Endothelial cell of umbilical vein (primary cell): ENCODE measurements around the gene PAPOLA. TPM values are rescaled to one million over a fixed set of nuclear protein-coding genes. Genes with fewer than 3 reads are reported as not detected.

Source experiments
- BruUV-seq: library from RNA; stranded (reverse); fragments of 400-500 nt; replicated peaks from 2 replicates; lab custom pipeline; 2021; lab: Mats Ljungman, UMichigan
- CTCF ChIA-PET: fragments of 300-600, 350-600 bp; sonication (Branson Sonifier 250); formaldehyde crosslinking; loops from one replicate; lab custom pipeline; 2021; ENCODE audit warnings: antibody characterized with exemption, inconsistent platforms; lab: Charles Lee
- POLR2A ChIA-PET: fragments of 300-600, 350-600 bp; sonication (Branson Sonifier 250); formaldehyde crosslinking; loops from one replicate; lab custom pipeline; 2021; ENCODE audit warnings: antibody characterized with exemption, inconsistent platforms; lab: Charles Lee
- DNase-seq: peaks from one replicate; pipeline ENCODE4 v3.0.0-alpha.2; 2011; ENCODE audit warnings: low read depth, low spot score
- FAIRE-seq: peaks from 2 replicates; lab custom pipeline; 2011; peaks lifted over from hg19 to GRCh38; lab: Jason Lieb, UNC
- H2AFZ ChIP-seq: 2 replicates; pipeline ENCODE4 v1.6.0; 2012; ENCODE audit warnings: low read depth, low read length, control low read depth, inconsistent platforms
- H3K27ac ChIP-seq: 2 replicates; pipeline ENCODE4 v1.5.1; 2011; ENCODE audit warnings: low read depth, mild to moderate bottlenecking, control low read depth, low read length, moderate library complexity; ENCODE audit not compliant: insufficient read depth
- H3K27me3 ChIP-seq, 2 experiments: 2 replicates each; pipeline versions ENCODE4 v1.6.0 to v1.6.1; 2011; ENCODE audit warnings: low read length in 2 of 2, mixed read lengths in 1 of 2; ENCODE audit not compliant: control insufficient read depth in 2 of 2, insufficient read depth in 2 of 2
- H3K36me3 ChIP-seq, 2 experiments: 2 replicates in 1 of 2; 3 replicates in 1 of 2; pipeline ENCODE4 v1.5.1; 2011; ENCODE audit warnings: low read length in 2 of 2, mild to moderate bottlenecking in 1 of 2, moderate library complexity in 1 of 2; ENCODE audit not compliant: control insufficient read depth in 2 of 2, insufficient read depth in 2 of 2; ENCODE audit errors: extremely low read depth in 1 of 2
- H3K4me1 ChIP-seq: 3 replicates; pipeline ENCODE4 v1.5.1; 2011; ENCODE audit warnings: mild to moderate bottlenecking, low read length; ENCODE audit not compliant: control insufficient read depth, insufficient read depth; ENCODE audit errors: extremely low read depth
- H3K4me2 ChIP-seq: 2 replicates; pipeline ENCODE4 v1.6.1; 2011; ENCODE audit warnings: low read length, control low read depth, mixed read lengths; ENCODE audit not compliant: insufficient read depth
- H3K4me3 ChIP-seq, 3 experiments: fragments of 200-600 bp in 1 of 3; sonication (generic), shearing (Covaris generic) in 1 of 3; replicated peaks in 1 of 3; 2 replicates each; pipeline ENCODE4 v1.5.1; 2011 to 2016; ENCODE audit warnings: control low read depth in 3 of 3, low read length in 3 of 3, mild to moderate bottlenecking in 2 of 3, inconsistent platforms in 1 of 3, low read depth in 1 of 3, moderate library complexity in 1 of 3; ENCODE audit not compliant: insufficient read depth in 1 of 3
- H3K79me2 ChIP-seq: 2 replicates; pipeline ENCODE4 v1.6.0; 2012; ENCODE audit warnings: low read length, inconsistent platforms; ENCODE audit not compliant: control insufficient read depth, insufficient read depth
- H3K9ac ChIP-seq: replicated peaks from 2 replicates; pipeline ENCODE3; 2011; ENCODE audit warnings: low read length, control low read depth; ENCODE audit not compliant: insufficient read depth; ENCODE audit errors: extremely low read depth
- H3K9me1 ChIP-seq: replicated peaks from 3 replicates; pipeline ENCODE4 v1.6.0; 2011; ENCODE audit warnings: mild to moderate bottlenecking, low read length; ENCODE audit not compliant: control insufficient read depth, insufficient read depth; ENCODE audit errors: extremely low read depth
- H3K9me3 ChIP-seq: replicated peaks from 2 replicates; pipeline ENCODE4 v1.5.1; 2012; ENCODE audit warnings: low read length, inconsistent platforms; ENCODE audit not compliant: control insufficient read depth, insufficient read depth
- H4K20me1 ChIP-seq: replicated peaks from 2 replicates; pipeline ENCODE3; 2011; ENCODE audit warnings: mild to moderate bottlenecking, low read length; ENCODE audit not compliant: control insufficient read depth, insufficient read depth; ENCODE audit errors: extremely low read depth
- EZH2 ChIP-seq: IDR thresholded peaks from 2 replicates; pipeline ENCODE4 v1.6.1; 2012; ENCODE audit warnings: borderline replicate concordance, low read depth, mild to moderate bottlenecking, moderate library complexity, low read length, inconsistent platforms; ENCODE audit not compliant: severe bottlenecking
- FOS ChIP-seq: IDR thresholded peaks from 2 replicates; pipeline ENCODE4 v1.6.1; 2011; ENCODE audit warnings: mild to moderate bottlenecking, low read length, moderate library complexity, borderline replicate concordance; ENCODE audit not compliant: insufficient read depth
- GATA2 ChIP-seq: IDR thresholded peaks from 2 replicates; pipeline ENCODE4 v1.7.0; 2011; ENCODE audit warnings: low read depth, mild to moderate bottlenecking, moderate library complexity, mixed read lengths, low read length; ENCODE audit not compliant: insufficient read length, insufficient read depth
- JUN ChIP-seq: IDR thresholded peaks from 2 replicates; pipeline ENCODE4 v1.6.1; 2011; ENCODE audit warnings: borderline replicate concordance, low read depth; ENCODE audit not compliant: insufficient read length, insufficient read depth
- MYC ChIP-seq: IDR thresholded peaks from one replicate; pipeline ENCODE4 v1.6.1; 2011; ENCODE audit warnings: mild to moderate bottlenecking, low read depth, low read length
- POLR2A ChIP-seq: IDR thresholded peaks from 2 replicates; pipeline ENCODE4 v1.6.1; 2012; ENCODE audit warnings: low read depth, mild to moderate bottlenecking, control low read depth, low read length
- POLR2AphosphoS5 ChIP-seq: IDR thresholded peaks from 2 replicates; pipeline ENCODE4 v1.6.1; 2012; ENCODE audit warnings: low read depth, mild to moderate bottlenecking, control low read depth, low read length, moderate library complexity; ENCODE audit not compliant: insufficient read depth
- dilution Hi-C: fragments of 300-500 bp; cut with MboI; formaldehyde crosslinking; loops from one replicate; pipeline ENCODE4 v1.15.0; 2019; ENCODE audit warnings: low sequenced_read_pairs; ENCODE audit not compliant: extremely low pct_ligation_motif_present
- intact Hi-C: fragments of 100-400 bp; cut with micrococcal nuclease; formaldehyde crosslinking; loops from one replicate; pipeline ENCODE4 v1.10.0; 2022
- polyA plus RNA-seq, 4 experiments: library from polyadenylated mRNA; depleted of rRNA in 3 of 4; stranded (reverse) in 3 of 4; unstranded in 1 of 4; fragments of >200 nt; gene quantifications; 2 replicates each; pipeline versions ENCODE4 v1.2.1 to v1.2.3, GENCODE V29; 2011 to 2012; ENCODE audit warnings: missing spikeins in 1 of 4
- total RNA-seq: library from RNA; stranded (reverse); gene quantifications from 2 replicates; pipeline ENCODE4 v1.2.3, GENCODE V29; 2021
- TF ChIP-seq, protein P1 (sequence below): IDR thresholded peaks from 2 replicates; pipeline ENCODE4 v1.6.1; 2011; ENCODE audit not compliant: insufficient read depth, insufficient read length
- TF ChIP-seq, protein P2 (sequence below), 2 donors: IDR thresholded peaks; 1 replicate in 1 of 2; 2 replicates in 1 of 2; pipeline ENCODE4 v1.5.1; 2011; ENCODE audit warnings: low read length in 2 of 2, mild to moderate bottlenecking in 2 of 2, moderate library complexity in 2 of 2, control low read depth in 1 of 2, inconsistent platforms in 1 of 2, low read depth in 1 of 2; ENCODE audit not compliant: insufficient read depth in 1 of 2; ENCODE audit errors: extremely low read depth in 1 of 2

Gene PAPOLA
- total and polyA plus RNA-seq, 2 donors (not counting 3 experiments of a cell fraction or from before 2014, with no cell fraction given), result 75.4 to 184 TPM

DNA sequence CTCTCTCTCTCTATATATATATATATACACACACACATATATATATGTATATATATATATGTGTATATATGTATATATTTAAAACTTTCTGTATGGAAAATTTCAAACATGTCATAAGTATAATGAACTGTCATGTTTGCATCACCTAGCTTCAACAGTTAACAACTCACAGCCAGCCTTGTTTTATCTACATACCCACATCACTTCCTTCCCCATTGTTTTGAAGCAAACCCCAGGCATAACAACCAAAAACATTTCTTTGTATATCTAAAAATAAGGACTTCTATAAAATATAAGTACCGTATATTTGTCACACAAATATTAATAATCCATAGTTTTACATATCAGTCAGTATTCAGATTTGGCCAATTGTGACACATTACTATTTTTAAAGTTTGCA, 57.4 kb downstream of the PAPOLA start:
- H2AFZ ChIP-seq, result no peak overlapping the region
- DNase-seq (peak; percentile 55), FAIRE-seq (peak; percentile 42)
- peak overlapping the region; percentile 42 for H3K9ac ChIP-seq
- peaks cover 2% of the 10 kb centered on the region for H3K4me1 ChIP-seq
- ChIA-PET POLR2A (no interaction called here), CTCF (interaction anchor here (0.7 to 1.5 kb wide), 3 partner anchors 8 to 182 kb away, joined by 3 to 4 read pairs (median 4); no protein-coding TSS in a partner anchor)
- H3K4me3 ChIP-seq, result no peak overlapping the region
- no peaks in the 10 kb centered on the region for H3K27me3 ChIP-seq
- dilution Hi-C loops (no loop called here), intact Hi-C loops (no loop called here)
- no peaks in the 10 kb centered on the region for H4K20me1 ChIP-seq
- TF ChIP-seq EZH2, result no peak
- no peak for TF ChIP-seq GATA2
- TF ChIP-seq, protein P1, sequence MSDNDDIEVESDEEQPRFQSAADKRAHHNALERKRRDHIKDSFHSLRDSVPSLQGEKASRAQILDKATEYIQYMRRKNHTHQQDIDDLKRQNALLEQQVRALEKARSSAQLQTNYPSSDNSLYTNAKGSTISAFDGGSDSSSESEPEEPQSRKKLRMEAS, result no peak
- TF ChIP-seq MYC, result no peak
- TF ChIP-seq JUN, result no peak
- TF ChIP-seq FOS, result no peak
- TF ChIP-seq, protein P2, sequence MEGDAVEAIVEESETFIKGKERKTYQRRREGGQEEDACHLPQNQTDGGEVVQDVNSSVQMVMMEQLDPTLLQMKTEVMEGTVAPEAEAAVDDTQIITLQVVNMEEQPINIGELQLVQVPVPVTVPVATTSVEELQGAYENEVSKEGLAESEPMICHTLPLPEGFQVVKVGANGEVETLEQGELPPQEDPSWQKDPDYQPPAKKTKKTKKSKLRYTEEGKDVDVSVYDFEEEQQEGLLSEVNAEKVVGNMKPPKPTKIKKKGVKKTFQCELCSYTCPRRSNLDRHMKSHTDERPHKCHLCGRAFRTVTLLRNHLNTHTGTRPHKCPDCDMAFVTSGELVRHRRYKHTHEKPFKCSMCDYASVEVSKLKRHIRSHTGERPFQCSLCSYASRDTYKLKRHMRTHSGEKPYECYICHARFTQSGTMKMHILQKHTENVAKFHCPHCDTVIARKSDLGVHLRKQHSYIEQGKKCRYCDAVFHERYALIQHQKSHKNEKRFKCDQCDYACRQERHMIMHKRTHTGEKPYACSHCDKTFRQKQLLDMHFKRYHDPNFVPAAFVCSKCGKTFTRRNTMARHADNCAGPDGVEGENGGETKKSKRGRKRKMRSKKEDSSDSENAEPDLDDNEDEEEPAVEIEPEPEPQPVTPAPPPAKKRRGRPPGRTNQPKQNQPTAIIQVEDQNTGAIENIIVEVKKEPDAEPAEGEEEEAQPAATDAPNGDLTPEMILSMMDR (IDR thresholded peaks at IDR 0.05; ENCODE audit: extremely low read depth in 1 of 2, insufficient read depth in 1 of 2, low read depth in 1 of 2, low read length in 2 of 2), result no peak
- TF ChIP-seq POLR2A, result no peak
- TF ChIP-seq POLR2AphosphoS5, result no peak
- no peak overlapping the region for H3K4me2 ChIP-seq
- peak overlapping the region; percentile 63 for H3K27ac ChIP-seq
- peaks cover 2 to 17% of the 10 kb centered on the region in 2 experiments for H3K36me3 ChIP-seq
- BruUV-seq, result no TSS peak
- H3K9me3 ChIP-seq, result no peaks in the 10 kb centered on the region
- no peaks in the 10 kb centered on the region for H3K9me1 ChIP-seq
- no peaks in the 10 kb centered on the region for H3K79me2 ChIP-seq
